Muscle layer of colon (tissue), 2 donors: Measurements from ENCODE around the gene OLR1.

ENCODE experiments used
- H3K27ac ChIP-seq: one replicate; pipeline ENCODE4 v1.7.0; 2013; ENCODE audit warnings: low read depth, mild to moderate bottlenecking, low read length, moderate library complexity
- H3K27me3 ChIP-seq, 2 donors: one replicate each; pipeline ENCODE4 v1.7.0; 2013; ENCODE audit warnings: low read length in 2 of 2, mild to moderate bottlenecking in 2 of 2; ENCODE audit not compliant: insufficient read depth in 2 of 2, control insufficient read depth in 1 of 2
- H3K36me3 ChIP-seq: one replicate; pipeline ENCODE4 v1.7.0; 2013; ENCODE audit warnings: mild to moderate bottlenecking, low read length; ENCODE audit not compliant: insufficient read depth
- H3K4me1 ChIP-seq: one replicate; pipeline ENCODE4 v1.7.0; 2013; ENCODE audit warnings: mild to moderate bottlenecking, low read length; ENCODE audit not compliant: insufficient read depth
- H3K4me3 ChIP-seq, 2 donors: one replicate each; pipeline ENCODE4 v1.7.0; 2013; ENCODE audit warnings: low read length in 2 of 2, low read depth in 1 of 2, mild to moderate bottlenecking in 1 of 2, moderate library complexity in 1 of 2
- H3K9ac ChIP-seq: one replicate; pipeline ENCODE4 v1.7.0; 2013; ENCODE audit warnings: low read length
- H3K9me3 ChIP-seq: one replicate; pipeline ENCODE4 v1.7.0; 2013; ENCODE audit warnings: mild to moderate bottlenecking, low read length
- donor health status: abdominal sarcoma.
- donor health status: Adenocarcinoma of cecum.

Gene OLR1

DNA sequence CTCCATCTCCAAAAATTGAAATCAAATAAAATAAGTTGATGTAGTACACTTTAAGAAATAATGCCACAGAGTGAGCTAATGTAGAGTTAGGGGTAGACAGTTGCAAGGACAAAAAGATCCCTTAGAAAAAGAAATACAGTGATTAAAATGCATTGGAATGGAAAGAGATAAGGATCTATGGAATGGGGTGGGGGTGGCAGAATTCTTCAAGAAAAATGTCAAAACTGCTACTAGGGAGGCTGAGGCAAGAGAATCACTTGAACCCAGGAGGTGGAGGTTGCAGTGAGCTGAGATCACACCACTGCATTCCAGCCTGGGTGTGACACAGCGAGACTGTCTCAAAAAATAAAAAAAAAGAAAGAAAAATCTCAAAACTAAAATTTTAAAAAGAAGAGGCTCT, 6.5 kb downstream of the OLR1 start:
- H3K27me3 ChIP-seq = no peaks in the 10 kb centered on the region
- no peak overlapping the region for H3K27ac ChIP-seq
- no peak overlapping the region for H3K4me3 ChIP-seq
- H3K4me1 ChIP-seq = no peaks in the 10 kb centered on the region
- no peaks in the 10 kb centered on the region for H3K9me3 ChIP-seq
- H3K9ac ChIP-seq = no peak overlapping the region
- H3K36me3 ChIP-seq = no peaks in the 10 kb centered on the region

DNA sequence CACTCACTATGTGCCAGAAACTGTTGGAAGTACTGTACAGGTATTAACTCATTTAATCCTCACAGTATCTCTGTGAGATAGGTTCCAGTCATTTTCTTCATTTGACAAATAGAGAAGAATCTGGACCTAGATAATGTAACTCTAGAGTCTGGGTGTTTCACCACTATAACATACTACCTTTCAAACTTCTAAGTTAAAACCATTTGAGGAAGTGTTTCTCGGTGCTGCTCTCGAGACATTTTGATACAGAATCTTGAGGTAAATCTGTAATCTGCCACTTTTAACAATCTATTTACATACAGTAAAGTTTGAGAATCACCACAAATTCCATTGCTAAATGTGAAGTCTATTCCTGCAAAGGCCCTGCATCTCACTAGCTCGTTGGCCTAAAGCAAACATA, 8.8 kb downstream of the OLR1 start:
- Histone ChIP-seq H3K27ac (no peak overlapping the region), H3K4me1 (no peaks in the 10 kb centered on the region), H3K27me3 (no peaks in the 10 kb centered on the region), H3K9ac (no peak overlapping the region), H3K9me3 (no peaks in the 10 kb centered on the region), H3K4me3 (no peak overlapping the region), H3K36me3 (no peaks in the 10 kb centered on the region)

- Histone ChIP-seq H3K4me1 (no peaks in the 10 kb centered on the region), H3K4me3 (no peak overlapping the region), H3K36me3 (no peaks in the 10 kb centered on the region), H3K9ac (no peak overlapping the region), H3K27me3 (no peaks in the 10 kb centered on the region), H3K27ac (no peak overlapping the region), H3K9me3 (no peaks in the 10 kb centered on the region)
These were observed 11.1 kb downstream of the OLR1 start for GRCh38 chr12:10160617-10161385.

DNA sequence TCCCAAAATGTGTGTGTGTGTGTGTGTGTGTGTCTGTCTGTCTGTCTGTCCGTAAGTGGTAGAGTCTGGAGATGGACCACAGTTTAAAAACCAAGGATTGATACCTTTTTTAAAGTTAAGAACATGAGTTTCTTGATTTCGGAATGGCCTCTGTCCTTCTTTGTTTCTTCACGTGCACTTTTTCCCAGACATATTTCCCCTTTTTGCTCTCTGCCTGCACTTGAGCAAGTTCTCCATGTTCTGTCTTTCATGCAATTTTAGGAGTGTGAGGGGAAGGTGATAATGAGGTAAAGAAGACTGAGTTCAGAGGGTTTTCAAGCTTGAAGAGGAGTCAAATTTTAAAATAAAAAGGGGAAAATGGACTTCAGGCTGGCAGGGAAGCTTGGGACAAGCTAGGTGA, 12.7 kb downstream of the OLR1 start:
- Histone ChIP-seq H3K4me3 (no peak overlapping the region), H3K27me3 (no peaks in the 10 kb centered on the region), H3K9me3 (no peaks in the 10 kb centered on the region), H3K9ac (no peak overlapping the region), H3K36me3 (no peaks in the 10 kb centered on the region), H3K27ac (no peak overlapping the region), H3K4me1 (no peaks in the 10 kb centered on the region)

- H3K4me3 ChIP-seq = no peak overlapping the region
- no peaks in the 10 kb centered on the region for H3K36me3 ChIP-seq
- no peaks in the 10 kb centered on the region for H3K27me3 ChIP-seq
- H3K9ac ChIP-seq = no peak overlapping the region
- H3K4me1 ChIP-seq = no peaks in the 10 kb centered on the region
- no peak overlapping the region for H3K27ac ChIP-seq
- H3K9me3 ChIP-seq = no peaks in the 10 kb centered on the region
These were observed 13.5 kb downstream of the OLR1 start for GRCh38 chr12:10158406-10158805.

GRCh38 chr12:10155966-10156365, 16.0 kb downstream of the OLR1 start:
- H3K27me3 ChIP-seq = no peaks in the 10 kb centered on the region

DNA sequence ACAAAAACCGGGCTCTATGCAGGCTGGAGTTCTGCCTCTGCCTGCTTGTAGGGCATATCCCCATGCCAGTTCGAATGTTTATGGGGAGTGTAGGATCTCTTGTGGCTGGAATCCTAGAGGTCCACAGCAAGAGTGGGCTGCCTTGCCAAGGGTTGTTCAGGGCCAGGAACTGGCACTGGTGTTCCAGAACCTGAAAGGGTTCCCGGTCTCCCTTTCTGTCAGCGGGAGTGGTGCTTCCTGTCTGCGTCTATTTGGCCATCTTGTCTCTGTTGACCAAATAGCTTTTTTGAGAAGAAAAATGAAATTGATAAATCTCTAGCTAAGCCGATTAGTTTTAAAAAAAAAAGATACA, 17.8 kb downstream of the OLR1 start:
- peak overlapping the region; percentile 36 for H3K9ac ChIP-seq
- no peaks in the 10 kb centered on the region for H3K27me3 ChIP-seq
- no peaks in the 10 kb centered on the region for H3K9me3 ChIP-seq
- no peak overlapping the region for H3K27ac ChIP-seq
- H3K36me3 ChIP-seq = no peaks in the 10 kb centered on the region
- H3K4me1 ChIP-seq = no peaks in the 10 kb centered on the region
- peak overlapping the region in 1 of 2 donors; percentile 75 for H3K4me3 ChIP-seq

More at GRCh38 chr12:10155966-10156365, 16.0 kb downstream of the OLR1 start:
- no peak overlapping the region for H3K9ac ChIP-seq
- H3K4me1 ChIP-seq = no peaks in the 10 kb centered on the region
- no peak overlapping the region for H3K4me3 ChIP-seq
- no peaks in the 10 kb centered on the region for H3K9me3 ChIP-seq
- no peak overlapping the region for H3K27ac ChIP-seq
- no peaks in the 10 kb centered on the region for H3K36me3 ChIP-seq

- no peaks in the 10 kb centered on the region for H3K4me1 ChIP-seq
- H3K9ac ChIP-seq = peak overlapping the region; percentile 36
- H3K4me3 ChIP-seq = peak overlapping the region; percentile 56 to 75
- no peaks in the 10 kb centered on the region for H3K36me3 ChIP-seq
- peak overlapping the region; percentile 84 for H3K27ac ChIP-seq
- H3K27me3 ChIP-seq = no peaks in the 10 kb centered on the region
- H3K9me3 ChIP-seq = no peaks in the 10 kb centered on the region
These were observed 18.4 kb downstream of the OLR1 start for GRCh38 chr12:10153271-10154144.

DNA sequence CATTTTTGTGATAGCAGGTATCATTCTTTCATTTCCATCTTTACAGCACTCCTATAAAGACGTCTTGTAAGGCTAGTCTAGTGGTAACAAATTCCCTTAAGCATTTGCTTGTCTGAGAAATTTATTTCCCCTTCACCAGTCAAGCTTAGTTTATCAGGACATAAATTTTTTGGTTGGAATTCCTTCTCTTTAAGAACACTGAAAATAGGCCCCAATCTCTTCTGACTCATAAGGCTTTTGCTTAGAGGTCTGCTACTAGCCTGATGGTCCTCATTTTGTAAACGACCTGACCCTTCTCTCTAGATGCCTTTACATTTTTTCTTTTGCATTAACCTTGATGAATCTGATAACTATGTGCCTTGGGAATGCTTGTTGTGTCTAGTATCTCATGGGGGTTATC, 20.3 kb downstream of the OLR1 start:
- Histone ChIP-seq H3K36me3 (no peaks in the 10 kb centered on the region), H3K9ac (no peak overlapping the region), H3K9me3 (no peaks in the 10 kb centered on the region), H3K4me3 (no peak overlapping the region), H3K27me3 (no peaks in the 10 kb centered on the region), H3K4me1 (no peaks in the 10 kb centered on the region), H3K27ac (no peak overlapping the region)

DNA sequence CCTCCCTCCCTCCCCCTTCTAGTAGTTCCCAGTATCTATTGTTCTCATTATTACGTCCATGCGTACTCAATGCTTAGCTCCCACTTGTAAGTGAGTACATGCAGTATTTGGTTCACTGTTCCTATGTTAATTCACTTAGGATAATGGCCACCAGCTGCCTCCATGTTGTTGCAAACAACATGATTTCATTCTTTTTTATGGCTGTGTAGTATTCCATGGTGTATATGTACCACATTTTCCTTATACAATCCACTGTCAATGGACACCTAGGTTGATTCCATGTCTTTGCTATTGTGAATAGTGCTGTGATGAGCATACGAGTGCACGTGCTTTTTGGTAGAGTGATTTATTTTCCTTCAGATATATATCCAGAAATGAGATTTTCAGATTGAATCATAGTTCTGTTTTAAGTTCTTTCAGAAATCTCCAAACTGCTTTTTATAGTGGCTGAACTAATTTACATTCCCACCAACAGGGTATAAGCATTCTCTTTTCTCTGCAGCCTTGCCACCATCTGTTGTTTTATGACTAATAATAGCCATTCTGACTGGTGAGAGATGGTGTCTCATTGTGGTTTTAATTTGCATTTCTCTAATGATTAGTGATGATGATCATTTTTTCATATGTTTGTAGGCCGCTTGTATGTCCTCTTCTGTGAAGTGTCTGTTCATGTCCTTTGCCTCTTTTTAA, 24.1 kb downstream of the OLR1 start:
- Histone ChIP-seq H3K4me1 (no peaks in the 10 kb centered on the region), H3K4me3 (no peak overlapping the region), H3K9me3 (no peaks in the 10 kb centered on the region), H3K27ac (no peak overlapping the region), H3K9ac (no peak overlapping the region), H3K36me3 (no peaks in the 10 kb centered on the region), H3K27me3 (no peaks in the 10 kb centered on the region)

DNA sequence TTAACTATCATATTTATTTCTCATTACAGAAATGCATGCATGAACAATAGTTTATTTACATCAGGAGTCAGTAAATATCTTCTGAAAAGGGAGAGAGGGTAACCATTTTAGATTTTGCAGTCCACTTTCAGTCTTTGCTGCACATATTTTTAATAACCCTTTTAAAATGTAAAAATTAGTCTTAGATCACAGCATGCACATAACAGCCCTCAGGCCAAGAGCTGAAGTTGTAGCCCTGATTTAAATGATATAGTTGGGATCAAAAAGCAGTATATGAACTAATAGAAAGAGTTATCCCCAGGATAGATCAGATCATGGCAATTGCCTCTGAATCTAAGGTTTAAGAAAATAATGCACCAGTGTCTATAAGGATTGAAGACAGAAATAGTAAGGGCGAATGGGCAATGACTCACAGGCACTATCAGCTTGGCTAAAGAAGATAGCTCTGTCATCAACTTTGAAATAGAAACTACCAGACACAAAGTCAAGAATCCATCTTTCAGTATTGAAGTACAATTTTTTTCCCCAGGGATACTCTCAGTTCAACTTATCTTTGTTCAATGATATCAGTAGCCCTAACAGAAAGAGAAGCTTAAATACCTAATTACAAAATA, 28.8 kb downstream of the OLR1 start:
- no peak overlapping the region for H3K4me3 ChIP-seq
- no peaks in the 10 kb centered on the region for H3K27me3 ChIP-seq
- no peak overlapping the region for H3K9ac ChIP-seq
- H3K36me3 ChIP-seq = no peaks in the 10 kb centered on the region
- H3K27ac ChIP-seq = no peak overlapping the region
- no peaks in the 10 kb centered on the region for H3K4me1 ChIP-seq
- no peaks in the 10 kb centered on the region for H3K9me3 ChIP-seq
